Heart left ventricle (tissue), 16 donors: ENCODE results near the gene FAM110C. TPM values are rescaled to one million over a fixed set of nuclear protein-coding genes. Genes with fewer than 3 reads are reported as not detected.
"Not testable (repeated sequence)": the region's sequence is repeated elsewhere in the genome, so short reads cannot be mapped to it uniquely, and the experiment has no call there.

Experiments used
- ATAC-seq, 4 donors: fragments of 200-7000 bp; cut with Tn5 transposase; one replicate each; pipeline ENCODE4 v1.9.1; 2020 to 2022; ENCODE audit warnings: moderate library complexity in 4 of 4, mild to moderate bottlenecking in 3 of 4, moderate number of reproducible peaks in 1 of 4
- DNase-seq, 5 donors: peaks; one replicate each; pipeline ENCODE4 v3.0.0-alpha.2; 2020
- H3K27ac ChIP-seq, 12 donors: fragments of 200-600 bp; sonication (generic) in 4 of 12; one replicate each; pipeline versions ENCODE4 v1.5.0 to v1.8.0; 2016 to 2022; ENCODE audit warnings: mild to moderate bottlenecking in 2 of 12
- H3K27me3 ChIP-seq, 9 donors: fragments of 200-600 bp; sonication (generic) in 2 of 9; one replicate each; pipeline versions ENCODE4 v1.5.1 to v1.8.0; 2016 to 2022; ENCODE audit warnings: mild to moderate bottlenecking in 3 of 9
- H3K36me3 ChIP-seq, 9 donors: fragments of 200-600 bp; sonication (generic) in 2 of 9; one replicate each; pipeline versions ENCODE4 v1.5.0 to v1.8.0; 2018 to 2022; ENCODE audit warnings: mild to moderate bottlenecking in 2 of 9
- H3K4me1 ChIP-seq, 12 donors: fragments of 200-600 bp; sonication (generic) in 4 of 12; one replicate each; pipeline versions ENCODE4 v1.5.0 to v1.8.0; 2016 to 2022; ENCODE audit warnings: mild to moderate bottlenecking in 3 of 12
- H3K4me3 ChIP-seq, 12 donors: fragments of 200-600 bp; sonication (generic) in 4 of 12; one replicate each; pipeline versions ENCODE4 v1.5.0 to v1.8.0; 2017 to 2022; ENCODE audit warnings: mild to moderate bottlenecking in 9 of 12, moderate library complexity in 4 of 12
- H3K9me3 ChIP-seq, 12 donors: fragments of 200-600 bp; sonication (generic) in 4 of 12; one replicate each; pipeline versions ENCODE4 v1.5.0 to v1.8.0; 2016 to 2022; ENCODE audit warnings: mild to moderate bottlenecking in 1 of 12
- CTCF ChIP-seq, 12 donors: fragments of 200-600 bp; sonication (generic) in 4 of 12; IDR thresholded peaks; one replicate each; pipeline versions ENCODE4 v1.5.0 to v1.8.0; 2018 to 2022; ENCODE audit warnings: antibody characterized with exemption in 12 of 12, mild to moderate bottlenecking in 5 of 12
- POLR2A ChIP-seq, 2 donors: fragments of 450-650 bp; IDR thresholded peaks; one replicate each; pipeline ENCODE4 v1.6.1; 2017; ENCODE audit warnings: antibody characterized with exemption in 2 of 2, mild to moderate bottlenecking in 2 of 2, moderate library complexity in 2 of 2
- WGBS, 4 donors: extraction: QIAGEN DNeasy Blood & Tissue Kit in 2 of 4; methylation state at CpG; one replicate each; pipeline versions ENCODE4 v1.1.5 to v1.1.7; 2013 to 2018; 5-methylcytosine and 5-hydroxymethylcytosine counted together
- intact Hi-C, 10 donors: fragments of 100-400 bp; cut with DNase I; formaldehyde crosslinking; loops; one replicate each; pipeline versions ENCODE4 v1.11.1 to v1.14.2; 2022
- polyA plus RNA-seq, 2 donors: library from polyadenylated mRNA; stranded (reverse); fragments of 200-250 nt; gene quantifications; one replicate each; pipeline ENCODE4 v1.2.3, GENCODE V29; 2013
- total RNA-seq, 9 donors: library from RNA; depleted of rRNA in 2 of 9; stranded (reverse); fragments of >200 nt in 2 of 9; fragmentation: NEBNext Ultra II Directional in 3 of 9; extraction: Animal tissue kit (Norgen Biotek cat#: 25700) in 3 of 9; gene quantifications; one replicate each; pipeline versions ENCODE4 v1.1.0 to v1.2.4, GENCODE V29; 2016 to 2023
- donor health status: ischemic (EF 13 %, LVEDD 7.1; RV severe dilation, severe dysfunction).
- donor health status: healthy with polysubstance abuse.
- donor health status: DM: no; HTN: yes; CAD: no.
- donor health status: DM: no; HTN: no; CAD: no.
- donor health status: ischemic (EF 25% LVEDD 6.9; RV normal size, moderate dysfunction).
- donor health status: ischemic (EF 25% LVEDD 5.7; RV mildly dilated, moderate dysfunction).
- donor health status: healthy.
- donor health status: DM: yes; HTN: yes; CAD: no.
- donor health status: ischemic (EF 35%, LVEDD 5.7; RV mildly dilated, moderate dysfunction).
- donor health status: nonischemic (EF 11% LVEDD 7.7; RV severe dilation, severe dysfunction).
- donor health status: DM: yes; HTN: yes; CAD: no.
- donor health status: PGD.
- donor health status: ischemic (EF 29% LVEDD 5.4; RV normal size, mild dysfunction).
- donor health status: nonischemic (EF 23%, LVEDD 6.1; RV moderate dilation, normal function).

Gene FAM110C
- total and polyA plus RNA-seq, 11 donors: 1.4 to 10.1 (median 2.3) TPM

DNA sequence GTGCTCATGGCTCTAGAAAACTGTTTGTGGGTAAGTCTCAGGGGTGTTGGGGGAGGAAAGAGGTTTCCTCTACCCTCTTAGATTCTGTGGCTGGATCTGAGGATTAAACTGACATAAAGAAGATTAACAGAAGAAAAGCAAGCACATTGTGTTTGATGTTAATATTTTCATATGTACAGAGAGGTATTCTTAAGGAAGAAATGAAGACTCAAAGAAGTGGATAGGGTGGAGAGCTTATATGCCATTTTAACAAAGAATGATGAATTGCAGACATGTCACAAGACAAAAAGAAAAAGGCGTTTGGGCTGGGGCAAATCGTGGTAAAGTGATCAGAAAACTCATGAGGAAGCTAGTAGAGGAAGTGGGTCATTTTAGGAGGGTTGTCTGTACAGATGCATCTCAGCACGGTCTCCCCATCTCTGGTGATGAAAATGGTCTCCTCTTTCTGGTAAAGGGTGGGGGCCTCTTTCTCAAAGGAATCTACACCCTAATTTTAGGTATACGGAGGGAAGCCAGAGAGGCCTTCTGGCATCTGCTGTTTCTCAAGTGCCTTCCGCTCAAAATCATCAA lies 17.8 kb downstream of the FAM110C start:
- WGBS, 4 donors: 58 to 71% (median 60%) methylated on average over 5 of the region's 5 CpGs
- H3K9me3 ChIP-seq: no peaks in the 10 kb centered on the region
- TF ChIP-seq POLR2A (IDR thresholded peaks at IDR 0.05): no peak
- TF ChIP-seq CTCF (IDR thresholded peaks at IDR 0.05): no peak
- no peak for ATAC-seq
- H3K27ac ChIP-seq: no peak overlapping the region
- no peak for DNase-seq
- no peaks in the 10 kb centered on the region for H3K36me3 ChIP-seq
- no peaks in the 10 kb centered on the region for H3K4me1 ChIP-seq
- H3K4me3 ChIP-seq: no peak overlapping the region
- H3K27me3 ChIP-seq: peaks cover 0 to 40% (median 0%) of the 10 kb centered on the region in 9 donors
- intact Hi-C loops: no loop called here

- WGBS, 4 donors: 56 to 62% (median 60%) methylated on average over 4 of the region's 4 CpGs
- Histone ChIP-seq H3K4me3 (no peak overlapping the region), H3K4me1 (no peaks in the 10 kb centered on the region), H3K9me3 (peaks cover 0 to 5% (median 0%) of the 10 kb centered on the region in 12 donors), H3K36me3 (no peaks in the 10 kb centered on the region), H3K27me3 (peaks cover 0 to 46% (median 0%) of the 10 kb centered on the region in 9 donors), H3K27ac (no peak overlapping the region)
- no peak for DNase-seq
- no peak for TF ChIP-seq POLR2A (IDR thresholded peaks at IDR 0.05)
- TF ChIP-seq CTCF (IDR thresholded peaks at IDR 0.05): no peak
- ATAC-seq: no peak
- intact Hi-C loops: no loop called here
Observed at GRCh38 chr2:26891-27290, 19.4 kb downstream of the FAM110C start.

DNA sequence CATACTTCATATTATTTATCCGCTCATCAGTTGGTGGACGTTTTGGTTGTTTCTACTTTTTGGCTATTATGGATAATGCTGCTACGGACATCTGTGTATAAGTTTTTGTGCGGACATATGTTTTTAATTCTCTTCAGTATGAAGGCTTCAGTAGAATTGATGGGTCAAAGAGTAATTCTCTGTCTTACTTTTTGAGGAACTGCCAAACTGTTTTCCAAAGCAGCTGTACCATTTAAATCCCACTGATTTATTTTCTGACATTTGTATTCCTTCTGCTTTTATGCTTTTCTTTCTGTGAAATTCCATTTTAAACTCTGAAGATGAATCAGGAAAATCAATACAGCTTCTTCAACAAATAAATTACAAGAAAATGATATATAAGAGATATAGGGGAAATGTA lies 20.8 kb downstream of the FAM110C start:
- Histone ChIP-seq H3K27me3 (peaks cover 0 to 46% (median 0%) of the 10 kb centered on the region in 9 donors), H3K4me3 (no peak overlapping the region), H3K4me1 (no peaks in the 10 kb centered on the region), H3K36me3 (no peaks in the 10 kb centered on the region), H3K27ac (no peak overlapping the region), H3K9me3 (peaks cover 0 to 5% (median 0%) of the 10 kb centered on the region in 12 donors)
- no peak for TF ChIP-seq POLR2A (IDR thresholded peaks at IDR 0.05)
- no peak for TF ChIP-seq CTCF (IDR thresholded peaks at IDR 0.05)
- intact Hi-C loops: no loop called here
- ATAC-seq (no peak), DNase-seq (no peak)
- WGBS, 4 donors: 84 to 88% (median 84%) methylated on average over 4 of the region's 4 CpGs

DNA sequence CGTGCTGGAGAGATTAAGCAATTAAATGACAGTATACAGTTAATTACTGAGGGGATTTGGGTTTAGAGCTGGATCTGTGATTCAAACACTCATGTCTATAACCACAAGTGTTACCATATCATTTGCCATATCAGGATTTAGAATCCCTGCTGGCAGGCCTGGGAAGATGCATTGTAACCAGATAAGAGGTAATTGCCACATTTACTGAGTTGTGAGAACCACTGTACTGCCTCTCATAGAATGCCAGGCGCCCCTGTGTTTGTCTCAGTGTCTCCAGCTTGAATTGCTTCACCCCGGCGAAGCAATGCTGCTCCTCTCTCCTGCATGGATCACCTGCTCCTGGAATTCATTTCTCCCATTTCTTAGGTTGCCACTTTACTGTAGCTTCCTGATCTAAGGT lies 21.7 kb downstream of the FAM110C start:
- H3K36me3 ChIP-seq, intact Hi-C loops, H3K9me3 ChIP-seq, H3K4me1 ChIP-seq, H3K4me3 ChIP-seq, ATAC-seq, DNase-seq, H3K27ac ChIP-seq: not testable (repeated sequence)
- 60 to 86% (median 73%) methylated on average over 4 of the region's 4 CpGs for WGBS, 4 donors
- H3K27me3 ChIP-seq: peaks cover 0 to 46% (median 0%) of the 10 kb centered on the region in 9 donors

- peaks cover 0 to 5% (median 0%) of the 10 kb centered on the region in 12 donors for H3K9me3 ChIP-seq
- ATAC-seq (no peak), DNase-seq (no peak)
- H3K27ac ChIP-seq: no peak overlapping the region
- no peak for TF ChIP-seq POLR2A (IDR thresholded peaks at IDR 0.05)
- TF ChIP-seq CTCF (IDR thresholded peaks at IDR 0.05): no peak
- H3K4me3 ChIP-seq: no peak overlapping the region
- no peaks in the 10 kb centered on the region for H3K36me3 ChIP-seq
- no peaks in the 10 kb centered on the region for H3K4me1 ChIP-seq
- intact Hi-C loops: no loop called here
- H3K27me3 ChIP-seq: peaks cover 0 to 46% (median 0%) of the 10 kb centered on the region in 9 donors
Observed at GRCh38 chr2:24107-24506, 22.2 kb downstream of the FAM110C start.
